Lung microvascular endothelial cell (primary cell): ENCODE measurements around the gene ATP2B2. TPM values are rescaled to one million over a fixed set of nuclear protein-coding genes. Genes with fewer than 3 reads are reported as not detected.

Experiments used
- DNase-seq, 2 donors: peaks; one replicate each; pipeline versions ENCODE4 v3.0.0 to v3.0.0-alpha.2; 2010; ENCODE audit warnings: low read depth in 2 of 2
- total RNA-seq: library from RNA; depleted of rRNA; stranded (reverse); fragments of >200 nt; gene quantifications from 2 replicates; pipeline ENCODE4 v1.2.1, GENCODE V29; 2014

The ATP2B2 gene
- total RNA-seq, 1 donor from 2014 or later, result not detected

DNA sequence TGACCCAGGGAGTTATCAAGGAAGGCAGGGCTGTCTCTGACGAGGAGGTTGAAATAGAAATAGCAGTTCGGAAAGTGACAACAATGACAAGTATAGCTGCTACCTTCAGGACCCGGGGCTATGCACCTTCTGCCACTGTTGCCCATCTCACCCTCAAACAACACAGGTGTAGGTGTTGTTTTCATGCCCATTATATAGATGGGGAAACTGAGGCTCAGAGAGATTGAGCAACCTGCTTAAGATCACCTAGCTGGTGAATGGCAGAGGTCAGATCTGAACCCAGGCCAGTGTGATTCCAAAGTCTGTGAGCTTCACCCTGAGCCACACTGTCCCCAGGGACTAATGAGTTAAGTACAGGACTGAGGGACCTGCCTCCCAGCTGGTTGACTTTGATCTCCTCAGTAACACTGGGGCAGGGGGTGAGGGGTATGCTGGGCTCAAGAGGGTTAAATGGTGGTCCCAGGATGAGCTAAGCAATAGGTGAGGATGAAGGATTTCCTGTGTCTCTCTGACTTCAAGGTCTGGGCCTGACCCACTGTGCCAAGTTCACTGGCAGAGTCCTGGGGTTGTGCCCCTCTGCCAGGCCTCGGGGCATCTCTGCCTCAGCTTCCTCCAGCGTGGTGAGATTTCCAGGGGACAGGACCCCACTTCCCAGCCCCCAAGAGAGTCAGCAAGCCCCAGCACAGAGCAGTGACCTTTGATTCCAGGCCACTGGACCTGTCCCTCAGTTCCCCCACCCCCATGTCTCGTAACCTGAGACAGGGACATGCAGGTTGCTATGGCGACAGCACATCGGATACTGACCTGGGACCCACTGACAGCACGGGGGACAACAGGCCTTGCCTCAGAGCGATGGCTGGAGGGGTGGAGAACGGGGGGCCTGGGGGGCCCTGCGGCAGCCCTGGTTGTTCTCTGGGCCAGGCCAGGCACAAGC is 35.0 kb downstream of the ATP2B2 start:
- no peak for DNase-seq

DNA sequence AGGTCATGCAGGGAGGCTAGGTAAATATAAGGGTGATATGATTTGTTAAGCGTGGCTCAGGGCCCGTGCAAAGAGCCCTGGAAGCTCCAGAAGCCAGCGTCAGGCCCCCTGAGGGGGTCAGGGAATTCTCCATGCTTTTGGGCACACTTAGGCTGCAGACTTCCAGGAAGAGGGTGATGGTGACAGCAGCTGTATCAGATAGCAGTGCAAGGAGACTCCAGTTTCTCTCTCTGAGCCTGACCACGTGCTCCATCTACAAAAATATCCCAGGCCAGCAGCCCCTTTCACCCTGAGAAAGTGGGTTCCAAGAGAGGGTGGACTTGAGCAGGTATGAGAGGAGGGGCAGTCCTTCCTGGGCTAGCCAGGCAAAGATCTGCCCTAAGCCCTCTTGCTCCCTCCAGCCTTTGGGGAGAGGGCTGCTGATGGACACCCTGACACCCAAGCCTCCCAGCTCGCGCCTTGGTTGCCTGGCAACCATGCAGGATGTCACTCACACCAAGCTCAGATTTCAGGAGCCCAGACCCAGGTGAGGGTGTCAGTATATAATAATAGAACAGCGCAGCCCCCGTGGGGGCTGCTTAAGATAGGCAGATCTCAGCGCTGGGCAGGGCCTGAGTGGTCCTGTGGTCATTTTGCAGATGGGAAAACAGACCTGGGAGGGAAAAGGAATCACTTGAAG is 35.8 kb downstream of the ATP2B2 start:
- no peak for DNase-seq

DNA sequence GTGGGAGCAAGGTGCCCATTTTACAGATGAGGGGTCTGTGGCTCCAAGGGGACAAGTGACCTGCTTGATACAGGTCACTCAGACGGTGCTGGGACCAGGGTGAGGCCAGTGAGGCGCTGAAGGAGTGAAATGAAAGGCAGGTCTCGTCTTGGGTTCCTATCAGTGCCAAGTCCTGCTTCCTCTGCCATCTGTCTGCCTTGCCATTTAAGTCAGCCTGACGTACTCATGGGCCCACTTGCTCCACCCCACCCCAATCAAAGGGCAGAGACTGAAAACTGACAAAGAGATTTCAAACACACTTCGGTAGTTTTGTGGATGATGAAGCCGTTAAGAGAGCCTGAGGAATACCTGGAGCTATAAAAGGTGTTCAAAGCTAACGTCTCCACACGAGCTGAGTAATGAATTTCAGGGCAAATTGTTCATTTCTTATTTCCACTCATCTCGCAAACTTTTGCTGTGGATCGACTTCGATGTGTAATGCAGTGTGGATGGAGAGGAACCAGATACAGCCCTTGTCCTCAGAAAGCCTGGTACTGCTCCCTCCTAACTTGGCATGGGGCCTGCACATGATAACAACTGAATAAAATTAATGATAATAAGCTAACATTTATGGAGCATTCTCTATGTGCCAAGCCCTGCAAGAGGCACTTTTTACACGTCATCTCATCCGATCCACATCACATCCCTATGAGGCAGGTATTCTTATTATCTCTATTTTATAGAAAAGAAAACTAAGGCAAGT is 36.6 kb downstream of the ATP2B2 start:
- DNase-seq, result no peak

DNA sequence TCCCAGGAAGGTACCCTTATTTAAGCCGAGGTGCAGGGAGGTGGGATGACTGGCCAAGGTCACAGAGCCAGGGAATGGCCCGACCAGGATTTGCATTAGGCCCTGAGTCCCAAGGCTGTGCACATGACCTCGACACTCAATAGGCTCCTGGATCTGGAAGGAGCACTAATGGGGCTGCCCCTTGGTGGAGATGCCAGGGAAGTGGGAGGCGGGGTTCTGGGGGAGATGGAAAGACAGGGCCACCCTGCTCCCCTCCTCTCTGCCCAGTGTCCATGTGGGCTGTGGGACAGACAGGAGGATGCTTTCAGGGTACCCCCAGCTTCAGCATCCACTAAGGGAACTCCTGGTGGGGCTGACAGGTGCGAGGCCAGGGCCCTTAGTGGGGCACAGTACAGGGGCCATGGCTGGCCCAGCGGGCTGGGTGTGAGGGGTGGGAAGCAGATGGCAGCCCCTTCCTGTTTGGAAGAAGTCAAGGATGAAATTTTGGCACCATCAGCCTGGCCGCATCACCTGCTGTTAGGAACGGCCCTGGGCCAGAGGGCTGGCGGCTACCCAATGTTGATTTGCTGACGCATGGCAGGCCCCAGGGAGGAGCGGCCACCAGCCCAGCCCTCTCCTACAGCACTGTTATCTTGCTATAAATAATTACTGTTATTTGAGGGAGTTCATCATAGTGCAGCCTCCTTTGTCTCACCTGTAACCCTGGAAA is 37.3 kb downstream of the ATP2B2 start:
- DNase-seq, result no peak

DNA sequence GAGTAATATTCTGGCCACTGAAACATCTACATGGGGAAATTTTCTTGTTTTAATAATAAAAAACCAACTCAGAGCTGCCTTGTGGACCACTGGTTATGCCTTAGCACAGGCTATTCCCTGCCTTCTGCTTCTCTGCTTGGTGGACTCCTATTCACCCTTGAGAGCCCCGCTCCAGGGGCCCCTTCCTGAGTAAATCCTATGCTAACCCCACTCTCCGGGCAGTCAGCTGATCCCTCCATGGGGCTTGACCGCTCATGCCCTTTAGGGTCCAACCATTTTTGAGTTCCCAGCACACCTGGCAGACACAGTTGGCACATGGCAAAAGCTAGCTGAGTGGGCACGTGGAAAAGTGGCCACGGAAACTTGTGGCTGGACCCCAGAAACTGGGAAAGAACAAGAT is 38.2 kb downstream of the ATP2B2 start:
- no peak for DNase-seq

DNA sequence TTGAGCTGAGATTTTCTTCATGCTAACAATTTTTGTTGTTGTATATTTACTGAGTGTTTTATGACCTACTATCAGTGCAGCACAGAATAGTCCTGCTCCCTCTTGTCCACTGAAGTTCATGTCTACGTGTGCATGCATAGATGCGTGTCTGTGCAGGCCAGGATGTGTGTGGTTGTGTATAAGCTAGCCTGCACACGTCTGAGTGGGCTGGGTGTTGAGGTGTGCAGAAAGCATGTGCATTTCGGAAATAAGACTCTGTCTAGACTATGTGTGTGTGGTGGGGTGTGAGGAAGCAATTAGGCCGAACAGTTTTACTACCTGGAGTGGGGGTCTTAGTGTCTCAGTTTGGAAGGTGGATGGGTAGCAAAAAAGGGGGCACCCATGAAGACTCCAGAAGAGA is 39.2 kb downstream of the ATP2B2 start:
- no peak for DNase-seq

DNA sequence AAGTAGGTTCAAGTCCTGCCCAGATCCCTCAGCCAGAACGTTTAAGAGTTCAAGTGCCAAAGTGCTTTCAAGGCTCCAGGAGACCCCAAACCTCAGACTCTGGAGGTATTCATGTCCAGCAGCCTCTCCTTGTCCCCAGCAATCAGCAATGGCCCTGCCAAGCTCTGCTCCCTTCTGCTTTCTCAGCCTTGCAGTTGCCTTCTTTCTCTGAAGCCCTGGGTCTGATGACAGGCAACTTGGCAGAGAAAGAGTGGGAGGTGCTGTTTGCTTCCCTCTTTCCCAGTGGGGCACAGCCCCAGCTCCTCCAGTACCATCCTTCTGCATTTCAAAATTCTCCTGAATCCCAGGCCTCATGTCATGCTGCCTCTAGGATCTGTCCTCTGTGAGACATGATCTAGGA is 40.2 kb downstream of the ATP2B2 start:
- no peak for DNase-seq

DNA sequence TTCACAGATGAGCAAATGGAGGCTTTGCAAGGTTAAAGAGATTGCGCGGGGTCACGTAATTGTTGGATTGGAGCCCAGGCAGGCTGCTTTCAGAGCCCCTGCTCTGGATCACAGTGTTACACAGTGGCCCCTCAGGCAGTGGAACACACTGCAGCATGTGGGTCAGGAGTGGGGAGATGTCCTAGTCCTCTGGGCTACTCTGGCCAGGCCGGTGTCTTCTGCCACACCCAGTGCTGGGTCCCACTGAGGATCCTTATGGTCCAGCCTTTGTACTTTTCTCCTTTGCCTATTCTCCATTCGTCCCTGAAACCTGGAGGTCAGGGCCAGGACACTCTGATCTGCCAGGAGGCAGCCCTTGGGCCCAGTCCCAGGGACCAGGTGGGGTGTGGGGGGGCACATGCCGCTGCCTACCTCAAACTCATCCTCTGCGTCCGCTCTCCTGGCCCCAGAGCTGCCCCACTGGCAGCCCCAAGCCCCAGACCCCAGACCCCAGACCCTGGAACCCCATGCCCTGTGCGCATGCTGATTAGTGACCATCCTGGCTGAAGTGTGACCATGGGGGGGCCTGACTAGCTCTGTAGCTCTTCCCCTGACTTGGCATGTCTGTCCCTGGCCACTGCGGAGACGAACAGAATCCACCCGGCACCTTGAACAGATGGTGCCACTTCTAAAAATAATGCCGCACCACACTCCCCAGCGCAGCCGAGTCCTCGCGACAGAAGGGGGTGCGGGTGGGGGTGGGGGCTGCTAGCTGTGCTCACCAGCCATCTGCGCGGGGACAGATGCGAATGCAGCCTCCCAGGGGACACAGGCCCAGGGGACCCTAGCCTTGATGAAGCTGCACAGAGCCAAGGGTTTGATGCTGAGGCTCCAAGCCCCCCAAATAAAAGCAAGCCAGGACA is 41.6 kb downstream of the ATP2B2 start:
- no peak for DNase-seq

DNA sequence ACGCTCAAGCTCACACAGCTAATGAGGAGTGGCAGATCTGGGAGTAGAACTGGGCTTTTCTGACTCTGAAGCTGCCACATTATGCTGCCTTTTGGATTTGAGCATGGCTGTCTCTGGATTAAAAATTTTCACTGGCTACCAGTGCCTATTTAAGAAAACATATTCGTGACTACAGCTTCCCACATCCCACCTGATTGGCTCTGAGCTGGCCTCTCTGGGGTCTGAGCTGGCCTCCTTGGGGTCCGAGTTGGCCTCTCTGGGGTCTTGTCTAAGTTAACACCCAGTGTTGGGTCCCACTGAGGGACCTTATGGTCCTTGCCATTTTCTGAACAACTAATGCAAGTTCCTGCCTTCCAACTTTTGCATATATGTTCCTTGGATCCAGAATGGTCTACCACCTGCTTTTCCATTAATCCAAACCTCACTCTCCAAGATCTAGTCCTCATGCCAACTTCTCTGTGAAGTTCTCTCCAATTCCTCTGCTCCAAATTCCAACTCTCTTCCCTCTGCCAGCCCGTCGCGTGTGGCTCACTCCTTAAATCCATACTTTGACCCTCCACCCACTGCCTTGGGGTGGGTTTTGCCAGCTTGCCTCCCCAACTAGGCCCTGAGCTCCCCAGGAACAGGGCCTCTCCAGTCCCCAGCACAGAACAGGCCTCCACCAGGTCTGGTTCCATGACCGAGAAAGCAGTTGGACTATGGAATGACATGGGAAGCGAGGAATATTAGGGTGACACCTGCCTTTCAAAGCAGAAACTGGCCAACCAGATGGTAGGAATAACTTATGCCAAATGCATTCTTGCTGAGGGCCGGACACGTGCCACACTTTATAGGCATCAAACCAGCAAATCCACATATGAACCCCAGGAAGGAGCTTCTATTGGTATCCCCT is 42.5 kb downstream of the ATP2B2 start:
- DNase-seq, result no peak

DNA sequence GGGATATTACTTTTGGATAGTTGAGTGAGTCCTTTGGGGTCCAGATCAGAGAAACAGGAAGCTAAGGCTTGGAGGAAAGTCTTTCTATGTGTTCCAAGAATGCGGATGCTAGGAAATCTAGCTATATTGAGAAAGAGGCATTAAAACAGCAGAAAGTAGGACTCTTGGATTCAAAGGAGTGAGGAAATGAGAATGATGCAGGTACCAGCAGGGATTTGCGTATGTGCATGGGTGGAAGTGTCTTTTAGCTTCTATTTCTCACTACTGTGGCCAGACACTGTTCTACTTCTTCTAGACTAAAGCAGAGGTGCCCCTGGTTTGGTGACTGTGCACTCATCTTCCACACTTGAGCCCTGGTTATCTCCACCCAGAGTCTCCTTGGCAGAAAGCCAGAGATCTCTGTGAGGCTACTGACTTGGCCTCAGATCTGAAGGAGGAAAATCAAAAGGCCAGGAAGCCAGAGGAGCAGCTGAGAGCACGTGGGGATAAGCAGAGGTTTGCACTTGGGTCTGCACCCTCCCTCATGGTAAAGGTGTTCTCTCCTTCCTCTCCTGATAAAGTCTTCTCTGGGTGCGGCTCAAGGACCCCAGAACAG is 44.3 kb downstream of the ATP2B2 start:
- DNase-seq, result no peak

DNA sequence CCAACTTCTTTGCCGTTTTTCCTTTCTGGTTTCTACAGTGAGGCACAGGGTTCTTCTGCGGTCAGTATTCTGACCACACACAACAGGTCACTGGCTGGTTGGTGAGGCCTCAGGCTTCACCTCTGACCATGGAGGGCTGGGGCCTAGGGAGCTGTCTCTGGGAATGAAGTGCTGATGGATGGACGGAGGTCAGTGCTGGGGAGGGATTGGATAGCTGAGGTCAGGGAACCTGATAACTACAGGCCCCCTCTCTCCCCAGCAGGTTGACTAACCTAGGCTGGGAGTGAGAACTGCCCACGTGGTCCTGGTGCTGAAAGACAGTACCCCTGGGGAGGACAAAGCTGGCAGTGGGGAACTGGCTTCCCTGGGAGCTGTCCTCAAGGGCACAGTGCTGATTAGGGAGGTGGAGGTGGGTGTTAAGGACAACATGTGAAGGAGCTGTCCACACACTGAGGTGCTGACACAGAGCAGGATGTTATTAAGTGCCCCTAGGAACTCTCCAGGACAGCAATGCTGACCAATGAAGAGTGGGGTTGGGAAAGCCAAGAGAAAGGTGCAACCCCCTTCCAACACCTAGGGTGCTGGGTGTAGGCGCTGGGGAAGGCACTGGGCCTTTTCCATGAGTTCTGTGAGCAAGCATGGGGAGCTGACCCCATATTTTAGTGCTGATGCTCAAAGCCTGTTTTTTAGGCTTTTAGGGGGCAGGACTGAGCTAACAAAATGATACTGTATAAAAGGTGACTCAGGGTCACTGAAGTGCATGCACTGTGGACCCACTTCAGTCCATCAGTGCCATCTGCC is 45.2 kb downstream of the ATP2B2 start:
- DNase-seq, result peak; percentile 74 to 80

DNA sequence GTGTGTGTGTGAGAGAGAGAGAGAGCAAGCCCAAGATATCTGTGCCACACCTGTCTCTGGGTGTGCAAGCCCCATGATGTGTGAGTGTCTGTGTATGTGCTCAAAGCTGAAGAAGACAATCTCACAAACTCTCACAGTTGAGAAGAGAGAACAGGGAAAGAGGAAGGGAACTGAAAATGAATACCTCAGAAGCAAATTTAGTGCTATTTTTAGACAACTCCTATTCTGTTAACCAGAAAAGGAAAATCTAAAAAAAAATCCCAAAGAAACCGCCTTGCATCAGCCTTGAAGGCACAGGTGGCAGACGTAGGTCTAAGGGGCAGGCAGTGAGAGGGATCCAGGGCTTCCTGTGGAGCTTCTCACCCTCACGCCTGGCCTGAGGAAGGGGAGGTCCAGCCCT is 47.8 kb downstream of the ATP2B2 start:
- DNase-seq, result no peak

DNA sequence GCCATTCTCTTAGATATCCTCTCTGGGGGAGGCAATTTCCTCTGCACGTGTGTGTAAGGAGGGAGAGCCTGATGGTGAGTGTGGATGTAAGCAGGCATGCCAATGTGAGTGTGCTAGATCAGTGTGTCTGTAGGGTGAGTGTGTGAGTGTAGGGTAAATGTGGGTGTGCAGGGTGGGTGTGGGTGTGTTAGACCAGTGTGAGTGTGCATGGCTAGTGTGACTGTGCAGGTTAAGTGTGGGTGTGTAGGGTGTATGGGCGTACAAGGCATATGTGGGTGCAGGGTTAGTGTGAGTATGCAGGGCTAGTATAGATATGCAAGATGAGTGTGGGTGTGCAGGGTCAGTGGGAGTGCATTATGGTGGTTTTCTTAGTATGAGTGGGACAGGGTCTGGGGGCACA is 48.4 kb downstream of the ATP2B2 start:
- no peak for DNase-seq

DNA sequence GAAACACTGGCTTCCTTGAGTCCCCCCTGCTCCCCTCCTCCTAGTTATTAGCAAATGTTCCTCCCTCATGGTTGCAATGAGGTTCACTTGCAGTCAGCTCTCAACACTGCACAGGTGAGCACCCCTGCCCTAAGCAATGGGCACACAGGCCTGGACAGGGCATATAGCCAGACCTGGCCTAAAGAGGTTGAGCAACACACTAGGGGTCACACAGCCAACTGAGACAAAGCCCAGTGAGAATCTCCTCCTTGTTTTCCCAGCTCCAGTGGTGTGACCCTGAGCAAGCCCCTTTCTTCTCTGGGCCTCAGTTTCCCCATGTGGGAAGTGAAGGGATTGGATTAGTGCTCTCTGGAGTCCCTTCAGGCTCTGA is 49.9 kb downstream of the ATP2B2 start:
- DNase-seq, result no peak

DNA sequence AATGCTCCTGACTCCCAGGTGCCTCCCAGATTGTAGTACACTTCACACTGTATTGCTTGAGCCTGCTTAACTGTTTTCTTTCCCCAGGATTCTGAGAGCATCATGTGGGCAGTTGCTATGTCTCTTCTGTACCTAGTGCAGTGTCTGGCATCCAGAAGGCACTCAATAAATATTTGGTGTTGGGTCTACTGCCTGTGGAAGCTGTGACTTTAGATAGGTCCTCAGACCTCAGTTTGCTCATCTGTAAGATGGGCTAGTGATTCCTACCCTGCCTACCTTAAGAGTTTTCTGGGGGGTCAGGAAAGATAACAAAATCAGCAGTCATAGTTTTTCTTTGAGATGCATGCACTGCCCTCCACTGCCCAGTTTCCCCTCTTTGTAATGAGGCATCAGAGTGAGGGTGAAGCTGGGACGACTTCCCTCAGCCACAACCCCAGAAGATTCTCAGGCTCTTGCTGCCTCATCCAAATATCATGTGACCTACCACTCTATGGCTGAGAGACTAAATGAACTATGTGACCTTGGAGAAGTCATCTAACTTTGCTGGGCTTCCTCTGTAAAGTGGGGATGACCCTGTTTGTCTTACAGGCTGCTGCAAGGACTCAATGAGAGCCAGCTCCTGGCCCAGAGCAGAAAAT is 50.4 kb downstream of the ATP2B2 start:
- DNase-seq, result no peak

DNA sequence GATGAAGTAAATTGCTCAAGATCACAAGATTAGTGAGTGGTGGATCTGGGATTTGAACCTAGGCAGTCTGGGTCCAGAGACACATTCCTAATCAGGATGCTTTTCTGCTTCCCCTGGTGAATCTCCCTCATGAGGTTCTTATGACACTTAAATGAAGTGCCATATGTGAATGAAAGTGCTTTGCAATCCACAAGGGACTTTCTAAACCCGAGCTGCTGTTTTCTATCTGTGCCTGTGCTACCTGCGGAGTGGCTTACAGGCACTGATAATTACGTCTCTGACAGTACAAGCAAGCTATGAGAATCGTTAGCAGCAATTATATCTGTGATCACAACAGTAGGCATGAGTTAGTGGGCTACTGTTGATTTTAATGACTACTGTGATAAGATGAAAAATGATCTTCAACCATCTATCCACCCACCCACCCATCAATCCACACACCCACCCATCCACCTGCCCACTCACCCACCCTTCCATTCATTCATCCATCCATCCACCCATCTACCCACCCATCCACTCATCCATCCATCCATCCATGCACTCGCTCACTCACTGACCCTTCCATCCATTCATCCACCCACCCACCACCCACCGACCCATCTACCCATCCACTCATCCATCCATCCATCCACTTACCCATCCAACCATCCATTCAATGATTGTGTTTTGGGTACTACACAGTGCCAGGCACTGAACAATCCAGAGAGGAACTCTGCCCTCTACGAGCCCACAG is 51.8 kb downstream of the ATP2B2 start:
- DNase-seq, result no peak
